ENCODE measurements around the gene LDLRAD2.
"Not testable (repeated sequence)": the region's sequence is repeated elsewhere in the genome, so short reads cannot be mapped to it uniquely, and the experiment has no call there.

The LDLRAD2 gene

DNA sequence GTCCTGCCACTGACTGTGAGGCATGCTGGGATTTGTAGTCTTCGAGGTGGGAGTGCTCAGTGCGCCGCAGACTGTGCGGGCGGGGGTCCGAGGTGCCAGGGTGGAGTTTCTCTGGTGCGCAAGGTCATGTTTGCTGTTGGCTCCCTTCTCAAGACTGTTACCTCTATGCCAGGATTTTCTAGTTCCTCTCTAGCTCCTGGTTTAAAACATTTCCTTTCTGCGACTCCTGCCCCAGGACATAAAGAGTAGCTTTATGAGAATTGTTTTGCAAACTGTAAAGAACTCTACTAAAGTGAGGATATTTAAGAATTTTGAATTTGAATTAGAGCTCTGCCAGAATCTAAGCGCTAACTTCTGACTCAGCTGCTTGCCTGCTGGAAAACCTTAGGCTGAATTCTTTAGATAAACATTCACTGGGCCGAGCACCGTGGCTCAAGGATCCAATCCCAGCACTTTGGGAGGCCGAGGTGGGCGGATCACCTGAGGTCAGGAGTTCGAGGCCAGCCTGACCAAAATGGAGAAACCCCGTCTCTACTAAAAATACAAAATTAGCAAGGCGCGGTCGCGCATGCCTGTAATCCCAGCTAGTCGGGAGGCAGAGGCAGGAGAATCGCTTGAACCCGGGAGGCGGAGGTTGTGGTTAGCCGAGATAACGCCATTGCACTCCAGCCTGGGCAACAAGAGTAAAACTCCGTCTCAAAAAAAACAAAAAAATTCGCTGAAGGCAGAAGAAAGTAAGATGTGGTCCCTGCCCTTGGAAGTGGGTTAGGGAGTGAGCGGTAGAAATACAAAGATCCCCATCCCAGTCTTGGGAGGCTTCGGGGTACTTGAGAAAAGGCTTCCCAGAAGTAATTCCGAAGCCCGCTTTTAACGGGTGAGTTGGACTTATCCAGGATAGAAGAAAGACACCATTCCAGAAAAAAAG is 28.1 kb upstream of the LDLRAD2 start:
- DNase-seq = no peak

DNA sequence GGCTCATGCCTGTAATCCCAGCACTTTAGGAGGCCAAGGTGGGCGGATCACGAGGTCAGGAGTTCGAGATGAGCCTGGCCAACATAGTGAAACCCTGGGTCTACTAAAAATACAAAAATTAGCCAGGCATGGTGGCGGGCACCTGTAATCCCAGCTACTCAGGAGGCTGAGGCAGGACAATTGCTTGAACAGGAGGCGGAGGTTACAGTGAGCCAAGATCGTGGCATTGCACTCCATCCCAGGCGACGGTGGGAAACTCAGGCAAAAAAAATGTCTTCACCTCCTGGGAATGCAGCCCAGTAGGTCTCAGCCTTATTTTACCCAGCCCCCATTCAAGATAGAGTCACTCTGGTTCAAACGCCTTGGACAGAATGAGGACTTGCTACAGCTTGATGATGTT is 26.3 kb upstream of the LDLRAD2 start:
- DNase-seq = not testable (repeated sequence)

DNA sequence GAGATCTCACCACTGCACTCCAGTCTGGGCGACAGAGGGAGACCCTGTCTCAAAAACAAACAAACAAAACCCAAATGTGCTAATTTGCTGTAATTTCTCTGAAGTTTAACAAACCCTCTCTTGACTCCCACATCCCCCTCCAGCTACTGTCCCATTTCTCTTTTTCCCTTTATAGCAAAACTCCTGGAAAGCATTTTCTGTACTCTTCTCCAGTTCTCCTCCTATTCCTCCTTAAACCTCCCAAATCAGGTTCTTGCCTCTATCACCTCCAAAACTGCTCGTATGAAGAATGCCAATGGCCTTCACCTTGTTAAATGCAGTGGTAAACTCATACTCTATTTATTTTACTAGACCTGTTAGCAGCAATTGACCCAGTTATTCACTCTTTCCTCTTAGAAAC is 25.4 kb upstream of the LDLRAD2 start:
- no peak for DNase-seq

DNA sequence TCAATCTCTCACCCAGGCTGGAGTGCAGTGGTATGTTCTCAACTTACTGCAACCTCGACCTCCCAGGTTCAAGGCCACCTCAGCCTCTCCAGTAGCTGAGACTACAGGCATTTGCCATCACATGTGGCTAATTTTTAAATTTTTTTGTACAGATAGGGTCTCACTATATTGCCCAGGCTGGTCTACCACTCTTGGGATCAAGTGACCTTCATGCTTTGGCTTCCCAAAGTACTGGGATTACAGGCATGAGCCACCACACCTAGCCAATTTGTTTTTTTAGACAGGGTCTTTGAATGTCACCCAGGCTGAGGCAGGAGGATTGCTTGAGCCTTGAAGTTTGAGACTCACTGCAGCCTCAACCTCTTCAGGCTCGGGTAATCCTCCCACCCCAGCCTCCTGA is 19.0 kb upstream of the LDLRAD2 start:
- DNase-seq = no peak

DNA sequence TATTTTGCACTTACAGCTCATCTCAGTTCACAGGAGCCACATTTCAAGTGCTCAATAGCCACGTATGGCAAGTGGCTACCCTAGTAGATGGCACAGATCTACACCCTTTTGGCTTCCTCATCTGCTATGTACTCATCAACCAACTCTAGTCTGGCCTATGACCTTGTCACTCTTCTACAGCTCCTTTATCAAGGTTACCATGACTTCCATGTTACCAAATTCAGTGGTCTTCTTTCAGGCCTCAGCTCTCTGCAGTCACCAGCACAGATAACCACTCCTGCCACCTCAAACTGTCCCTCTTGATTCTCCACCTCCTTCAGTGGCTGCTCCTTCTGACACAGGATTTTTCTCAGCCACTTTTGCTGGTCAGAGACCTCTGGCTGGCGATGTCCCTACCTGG is 17.4 kb upstream of the LDLRAD2 start:
- no peak for DNase-seq

DNA sequence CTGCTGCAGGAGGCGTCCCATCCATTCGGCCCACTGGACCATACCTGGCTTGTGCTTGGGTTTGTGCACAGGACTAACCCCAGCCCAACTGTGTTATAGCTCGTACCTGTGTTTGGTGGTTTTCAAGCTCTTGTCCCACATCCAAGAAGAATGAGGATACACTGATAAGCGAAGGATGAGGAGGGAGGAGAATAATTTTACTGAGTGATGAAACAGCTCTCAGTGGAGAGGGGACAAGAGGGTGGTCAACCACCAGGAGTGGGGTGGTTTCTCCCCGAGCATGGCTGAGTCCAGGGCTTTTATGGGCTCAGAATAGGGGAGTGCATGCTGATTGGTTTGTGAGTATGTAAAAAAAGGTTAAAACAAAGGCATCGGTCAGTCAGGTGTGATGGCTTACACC is 17.0 kb upstream of the LDLRAD2 start:
- DNase-seq = no peak

DNA sequence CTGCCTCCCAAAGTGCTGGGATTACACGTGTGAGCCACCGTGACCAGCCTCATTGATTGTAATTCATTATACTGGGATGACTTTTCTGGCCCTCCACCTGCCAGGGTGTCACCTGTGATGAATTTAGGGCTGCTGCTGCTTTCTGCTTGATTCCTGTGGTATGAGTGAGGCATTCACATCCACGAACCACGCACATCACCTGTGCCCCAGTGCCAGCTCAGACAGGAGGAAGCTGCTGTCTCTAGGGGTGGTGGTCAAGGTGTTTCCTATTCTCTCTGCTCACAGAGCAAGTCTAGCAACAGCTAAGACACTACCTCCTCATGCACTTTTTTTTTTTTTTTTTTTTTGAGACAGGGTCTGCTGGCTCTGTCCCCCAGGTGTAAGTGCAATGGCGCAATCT is 12.3 kb upstream of the LDLRAD2 start:
- no peak for DNase-seq

DNA sequence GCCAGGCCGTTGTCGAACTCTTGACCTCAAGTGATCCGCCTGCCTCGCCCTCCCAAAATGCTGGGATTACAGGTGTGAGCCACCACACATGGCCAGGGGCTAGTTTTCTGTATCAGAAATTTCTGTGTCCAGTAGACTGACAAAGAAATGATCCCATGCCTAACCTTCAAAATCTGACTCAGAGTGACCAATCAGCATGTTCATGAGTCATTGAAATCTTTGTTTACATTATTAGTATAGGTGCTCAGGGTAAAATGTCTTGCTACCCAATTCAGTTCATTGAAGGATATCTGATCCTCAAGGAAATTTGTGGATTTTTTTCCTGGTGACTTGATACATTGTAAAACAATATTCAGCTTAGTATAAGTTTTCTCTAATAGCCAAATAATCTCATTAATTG is 11.0 kb upstream of the LDLRAD2 start:
- DNase-seq = no peak

DNA sequence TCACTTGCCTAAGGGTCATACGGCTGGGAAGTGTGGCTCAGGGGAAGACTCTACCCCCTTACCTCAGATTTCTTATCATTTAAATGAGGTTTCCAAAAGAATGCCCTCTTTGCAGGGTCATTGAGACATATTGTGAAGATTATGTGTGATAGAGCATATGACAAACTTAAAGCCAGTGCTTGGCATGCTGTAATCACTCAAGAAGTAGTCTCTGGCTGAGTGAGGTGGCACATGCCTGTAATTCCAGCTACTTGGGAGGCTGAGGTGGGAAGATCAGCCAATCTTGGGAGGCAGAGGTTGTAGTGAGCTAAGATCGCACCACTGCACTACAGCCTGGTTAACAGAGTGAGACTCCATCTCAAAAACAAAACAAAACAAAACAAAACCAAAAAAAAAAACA is 7.5 kb upstream of the LDLRAD2 start:
- DNase-seq = no peak

DNA sequence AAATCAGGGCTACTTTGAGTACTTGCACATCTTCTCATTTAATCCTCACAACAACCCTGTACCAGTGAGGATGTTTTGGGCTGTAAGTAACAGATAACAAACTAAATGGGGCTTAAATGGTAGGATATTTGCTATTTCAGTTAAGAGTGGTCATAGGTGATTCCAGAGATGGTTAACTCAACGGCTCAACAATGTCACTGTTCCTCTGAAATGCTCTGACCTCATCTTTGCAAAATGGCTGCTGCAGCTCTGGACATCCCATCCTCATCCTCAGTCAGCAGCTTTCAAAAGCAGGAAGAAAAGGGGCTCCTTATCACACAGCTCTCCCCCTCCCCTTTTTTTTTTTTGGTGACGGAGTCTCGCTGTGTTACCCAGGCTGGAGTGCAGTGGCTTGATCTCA is 1.5 kb downstream of the LDLRAD2 start:
- DNase-seq = no peak

DNA sequence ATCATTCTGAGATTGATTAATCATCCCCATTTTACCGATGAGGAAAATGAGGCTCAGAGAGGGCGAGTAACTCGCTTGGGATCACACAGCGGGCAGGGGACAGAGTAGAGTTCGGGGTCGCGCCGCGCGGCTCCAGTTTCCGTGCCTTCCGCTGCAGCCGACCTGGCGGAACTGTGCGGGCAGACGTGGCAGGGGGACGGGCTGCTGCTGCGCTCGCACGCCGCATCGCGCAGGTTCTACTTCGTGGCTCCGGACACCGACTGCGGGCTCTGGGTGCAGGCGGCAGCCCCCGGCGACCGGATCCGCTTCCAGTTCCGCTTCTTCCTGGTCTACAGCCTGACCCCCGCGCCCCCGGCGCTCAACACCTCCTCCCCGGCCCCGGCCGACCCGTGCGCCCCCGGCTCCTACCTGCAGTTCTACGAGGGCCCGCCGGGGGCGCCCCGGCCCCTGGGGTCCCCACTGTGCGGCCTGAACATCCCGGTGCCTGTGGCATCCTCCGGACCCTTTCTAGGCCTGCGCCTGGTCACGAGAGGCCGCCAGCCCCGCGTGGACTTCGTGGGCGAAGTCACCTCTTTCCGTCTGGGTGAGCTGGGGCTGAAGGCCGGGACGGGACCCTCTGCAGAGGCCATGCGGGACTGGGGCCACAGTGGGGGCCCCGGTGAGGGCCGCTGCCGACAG is 2.3 kb downstream of the LDLRAD2 start:
- DNase-seq = no peak

DNA sequence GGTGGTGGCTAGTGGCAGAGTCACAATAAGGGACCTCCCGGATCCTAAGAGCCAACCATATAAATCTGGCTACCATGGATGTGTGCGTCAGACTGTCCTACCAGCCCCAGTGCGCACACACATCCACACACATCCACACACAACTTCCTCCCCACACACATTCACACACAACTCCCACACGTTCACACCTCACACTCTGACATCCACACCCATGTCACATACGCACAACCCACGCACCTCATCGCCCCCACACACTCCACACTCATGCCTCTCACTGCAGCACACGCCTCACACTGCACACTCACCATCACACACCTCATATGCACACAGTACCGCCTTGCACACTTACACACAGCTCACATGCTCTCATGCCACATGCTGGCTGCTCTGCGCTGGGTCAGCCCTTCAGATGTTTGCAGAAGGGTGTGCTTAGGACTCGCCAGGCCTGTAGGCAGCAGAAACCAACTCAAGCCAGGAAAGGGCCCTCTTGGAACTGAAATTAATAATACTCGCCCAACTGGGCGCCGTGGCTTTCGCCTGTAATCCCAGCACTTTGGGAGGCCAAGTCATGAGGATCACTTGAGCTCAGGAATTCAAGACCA is 3.0 kb downstream of the LDLRAD2 start:
- DNase-seq = no peak

DNA sequence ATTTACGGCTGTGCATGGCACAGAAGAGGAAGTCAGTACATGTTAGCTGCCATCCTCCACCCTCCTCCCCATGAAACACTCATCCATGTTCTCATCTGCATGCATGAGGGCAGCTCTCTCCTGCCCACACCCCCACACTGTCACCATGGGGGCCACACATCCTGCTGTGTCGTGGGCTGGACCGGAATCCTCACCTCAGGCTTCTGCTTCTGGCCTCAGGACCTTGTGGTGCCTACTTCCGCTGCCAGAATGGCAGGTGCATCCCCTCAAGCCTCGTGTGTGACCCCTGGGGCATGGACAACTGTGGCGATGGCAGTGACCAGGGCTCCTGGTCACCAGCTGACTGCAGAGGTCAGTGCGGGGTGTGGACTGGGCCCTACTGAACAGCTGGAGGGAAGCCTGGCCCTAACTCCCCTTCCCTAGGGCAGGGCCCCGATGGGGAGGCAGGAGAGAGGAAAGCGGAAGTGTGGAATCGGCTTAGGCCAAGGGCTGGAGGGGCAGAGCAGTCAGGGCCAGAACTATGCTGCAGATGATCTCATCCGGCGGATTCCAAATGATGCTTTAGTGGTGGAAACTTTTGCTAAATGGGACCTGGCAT is 3.8 kb downstream of the LDLRAD2 start:
- DNase-seq = no peak

DNA sequence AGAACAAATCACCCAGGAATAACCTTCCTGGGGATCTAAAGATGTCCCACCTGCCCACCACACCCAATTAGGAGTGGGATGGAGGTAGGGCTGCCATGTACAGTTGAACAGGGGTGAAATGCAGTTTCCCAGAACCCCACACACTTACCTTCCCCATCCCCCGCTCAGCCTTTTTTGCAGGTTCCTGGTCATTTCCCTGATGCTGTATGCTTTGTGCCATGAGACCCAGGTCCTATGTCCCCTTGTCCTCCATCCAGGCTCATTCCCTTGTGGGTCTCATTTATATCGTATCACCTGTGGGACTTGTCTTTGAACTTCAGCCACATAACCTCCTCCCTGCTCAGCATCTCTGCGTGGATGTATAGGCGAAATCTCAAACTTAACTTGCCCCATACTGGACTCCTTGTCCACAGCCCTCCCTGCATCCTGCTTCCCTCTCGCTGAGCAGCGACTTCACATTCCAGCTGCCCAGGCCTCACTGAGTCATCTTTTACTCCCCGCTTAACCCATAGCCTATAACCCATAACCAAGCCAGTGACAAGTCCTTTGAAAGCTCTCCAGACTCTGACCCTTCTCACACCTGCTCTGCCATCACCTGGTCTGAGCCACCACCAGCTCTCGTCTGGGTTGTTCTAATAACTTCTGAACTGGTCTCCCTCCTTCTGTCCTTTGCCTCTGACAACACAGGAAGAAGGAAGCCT is 4.7 kb downstream of the LDLRAD2 start:
- no peak for DNase-seq

DNA sequence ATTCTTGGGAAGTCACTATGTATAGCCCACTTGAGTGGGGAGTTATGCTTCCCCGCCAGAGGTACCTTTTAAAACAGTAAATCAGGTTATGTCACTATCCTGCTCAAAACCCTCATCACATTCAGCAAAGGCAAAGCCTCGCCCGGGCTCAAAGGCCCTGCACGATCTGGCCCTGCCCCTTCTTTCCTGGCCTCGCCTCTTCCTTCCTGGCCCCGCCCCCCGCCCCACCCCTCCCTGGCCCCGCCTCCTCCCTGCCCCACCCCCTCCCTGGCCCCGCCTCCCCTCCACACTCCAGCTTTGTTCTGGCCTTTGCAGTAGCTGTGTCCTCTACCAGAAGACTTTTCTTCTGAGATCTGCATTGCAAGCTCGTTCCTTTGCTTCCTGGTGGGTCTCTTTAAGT is 6.6 kb downstream of the LDLRAD2 start:
- DNase-seq = no peak

DNA sequence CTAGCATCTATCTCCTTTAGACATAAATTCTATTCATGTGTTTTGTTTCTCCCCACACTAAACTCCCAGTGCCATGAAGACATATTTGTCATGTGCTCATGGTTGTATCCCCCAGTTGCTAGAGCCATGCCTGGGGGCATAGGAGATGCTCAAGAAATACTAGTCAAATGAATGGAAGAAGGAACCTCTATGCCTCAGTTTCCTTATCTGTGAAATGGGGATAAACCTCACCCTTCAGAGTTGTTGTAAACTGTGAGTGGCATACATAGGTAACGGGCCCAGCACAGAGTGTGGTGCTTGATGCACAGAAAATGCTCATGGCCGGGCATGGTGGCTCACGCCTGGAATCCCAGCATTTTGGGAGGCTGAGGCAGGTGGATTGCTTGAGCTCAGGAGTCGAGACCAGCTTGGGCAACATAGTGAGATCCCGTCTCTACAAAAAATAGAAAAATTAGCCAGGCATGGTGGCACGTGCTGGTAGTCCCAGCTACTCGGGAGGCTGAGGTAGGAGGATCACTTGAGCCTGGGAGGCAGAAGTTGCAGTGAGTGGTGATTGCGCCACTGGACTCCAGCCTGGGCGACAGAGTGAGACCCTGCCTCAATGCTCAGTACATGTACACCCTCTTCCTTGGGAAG is 8.7 kb downstream of the LDLRAD2 start:
- no peak for DNase-seq

DNA sequence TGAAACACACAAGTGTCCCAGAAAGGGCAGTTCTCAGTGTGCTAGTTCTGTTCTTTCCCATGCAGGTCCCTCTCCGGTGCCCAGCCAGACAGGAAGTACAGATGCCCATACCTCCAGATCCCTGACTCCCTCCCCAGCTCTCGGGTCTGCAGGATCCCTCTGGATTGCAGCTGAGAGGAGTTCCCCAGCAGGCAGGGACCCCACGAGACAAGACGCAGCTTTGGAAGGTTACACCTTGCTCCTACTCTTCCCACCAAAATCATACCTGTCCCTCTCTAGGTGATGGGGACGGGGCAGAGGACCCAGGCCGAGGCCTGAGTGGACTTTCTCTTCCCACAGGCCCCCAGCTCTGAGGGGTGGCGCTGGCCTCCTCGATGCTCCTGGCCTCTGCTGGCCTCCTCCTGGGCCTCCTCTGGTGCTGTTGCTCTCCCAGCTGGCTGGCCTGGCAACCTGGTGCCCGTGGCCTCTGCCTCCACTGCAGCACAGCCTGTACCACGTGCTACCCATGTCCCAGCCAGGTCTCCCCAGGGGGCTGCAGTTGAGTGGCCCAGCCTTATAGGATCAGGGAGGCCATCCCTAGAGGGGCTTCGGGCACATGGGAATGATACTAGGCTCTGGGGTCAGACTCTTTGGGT is 9.4 kb downstream of the LDLRAD2 start:
- no peak for DNase-seq

DNA sequence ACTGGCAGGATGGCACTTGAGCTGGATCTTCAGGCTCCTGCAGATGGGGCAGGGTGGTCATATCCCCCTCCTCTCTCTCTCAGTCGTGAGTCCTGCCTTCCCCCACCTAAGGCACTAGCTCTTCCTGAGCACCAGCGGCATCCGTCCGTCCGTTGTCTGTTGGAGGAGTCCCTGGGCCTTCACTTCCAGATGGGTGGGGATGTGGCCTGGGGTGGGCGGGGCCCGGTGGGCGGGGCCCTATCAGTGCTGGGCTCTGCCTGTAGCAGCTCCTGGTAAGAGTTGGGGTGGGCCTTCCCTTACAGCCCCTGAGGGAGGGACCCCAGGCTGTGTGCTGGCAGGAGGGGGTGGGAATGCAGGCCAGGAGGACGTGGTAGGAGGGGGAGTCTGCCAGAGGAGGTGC is 10.3 kb downstream of the LDLRAD2 start:
- no peak for DNase-seq

DNA sequence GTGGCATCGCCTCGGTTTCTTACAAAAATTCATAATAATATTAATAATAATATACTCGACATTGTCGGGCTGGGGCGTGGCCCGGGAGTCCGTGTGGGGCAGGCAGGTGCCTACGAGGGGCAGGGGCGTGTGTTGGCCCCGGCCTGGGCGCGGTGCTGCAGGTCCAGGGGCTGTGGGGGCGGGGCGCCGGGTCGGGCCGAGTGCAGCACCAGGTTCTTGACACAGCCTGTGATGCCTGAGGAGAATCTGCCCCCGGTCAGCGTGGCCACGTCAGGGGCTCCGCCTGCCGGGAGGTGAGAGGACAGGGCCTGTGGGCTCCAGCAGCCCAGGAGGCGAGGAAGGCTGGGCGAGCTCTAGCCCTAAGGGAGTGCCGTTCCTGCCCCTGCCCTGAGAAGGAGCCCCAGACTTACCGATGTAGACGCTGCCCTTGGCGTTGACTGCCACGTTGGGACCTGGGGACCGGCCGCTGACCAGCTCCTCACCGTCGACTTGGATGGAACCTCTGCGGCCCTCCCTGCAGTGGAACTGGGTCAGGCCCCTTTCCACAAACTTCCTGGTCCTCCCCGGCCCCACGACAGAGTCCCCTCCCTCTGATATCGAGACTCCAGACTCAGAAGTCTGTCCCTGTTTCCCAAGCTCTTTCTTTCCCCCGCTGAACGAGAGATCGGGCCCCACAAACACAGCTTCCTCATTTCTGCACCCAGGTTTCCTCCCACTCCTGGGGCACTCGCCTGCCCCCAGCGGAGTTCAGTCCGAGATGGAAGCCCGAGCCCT is 11.3 kb downstream of the LDLRAD2 start:
- DNase-seq = no peak

DNA sequence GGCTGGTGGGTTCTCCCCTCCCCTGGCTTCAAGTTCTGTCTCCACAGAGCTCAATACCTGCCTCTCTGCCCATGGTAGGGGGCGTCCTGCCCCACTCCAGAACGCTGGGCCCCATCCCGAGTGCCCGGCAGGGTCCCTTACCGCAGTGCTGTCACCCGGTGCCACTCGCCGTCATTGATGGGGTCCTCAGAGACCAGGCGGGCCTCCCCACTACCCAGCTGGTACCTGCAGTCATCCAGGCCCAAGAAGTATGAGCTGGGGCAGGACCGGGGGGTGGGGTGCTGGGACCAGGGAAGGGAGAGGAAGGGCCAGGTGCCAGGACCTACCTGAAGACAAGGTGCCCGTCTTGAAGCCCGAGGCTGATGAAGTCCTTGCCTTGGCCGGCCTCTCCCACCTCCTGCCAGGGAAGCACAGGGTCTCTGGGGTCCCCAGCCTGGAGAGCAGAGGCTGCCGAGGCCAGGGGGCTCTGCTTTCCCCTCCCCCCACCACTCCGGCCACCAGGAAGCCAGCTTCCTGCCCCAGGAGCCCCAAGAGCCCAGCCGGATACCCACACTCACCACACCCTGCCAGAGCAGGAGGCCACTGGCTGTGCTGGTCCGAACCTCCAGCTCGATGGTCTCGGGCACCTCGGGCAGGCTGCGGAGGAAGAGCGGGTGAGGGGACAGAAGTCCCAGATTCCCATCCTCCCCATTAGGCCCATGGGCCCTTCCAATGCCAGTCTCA is 12.1 kb downstream of the LDLRAD2 start:
- no peak for DNase-seq

DNA sequence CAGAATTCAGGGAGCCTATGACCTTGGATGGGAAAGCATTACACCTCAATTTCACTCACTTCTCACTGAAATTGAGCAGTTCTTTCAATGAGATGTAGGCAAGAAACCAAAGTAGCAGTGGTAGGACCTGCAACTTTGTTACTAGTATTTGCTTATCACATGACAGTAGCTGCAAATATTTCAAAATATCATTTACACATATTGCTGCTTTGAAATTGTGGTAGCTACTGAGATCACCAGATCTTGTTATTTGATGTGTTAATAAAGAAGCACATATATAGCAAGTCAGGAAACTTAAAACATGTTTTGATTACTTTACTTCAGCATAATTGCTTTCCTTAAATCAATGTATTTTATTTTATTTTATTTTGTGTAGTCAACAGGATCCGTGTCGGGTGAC is 12.9 kb downstream of the LDLRAD2 start:
- DNase-seq = no peak
